GM19397 (cell line): Measurements from ENCODE around the gene MED13L.

Experiments used
- ATAC-seq: cut with Tn5 transposase; IDR thresholded peaks from one replicate; pipeline ENCODE4 v1.9.1; 2021; ENCODE audit warnings: mild to moderate bottlenecking, moderate library complexity; ENCODE audit not compliant: unreplicated experiment

The MED13L gene

DNA sequence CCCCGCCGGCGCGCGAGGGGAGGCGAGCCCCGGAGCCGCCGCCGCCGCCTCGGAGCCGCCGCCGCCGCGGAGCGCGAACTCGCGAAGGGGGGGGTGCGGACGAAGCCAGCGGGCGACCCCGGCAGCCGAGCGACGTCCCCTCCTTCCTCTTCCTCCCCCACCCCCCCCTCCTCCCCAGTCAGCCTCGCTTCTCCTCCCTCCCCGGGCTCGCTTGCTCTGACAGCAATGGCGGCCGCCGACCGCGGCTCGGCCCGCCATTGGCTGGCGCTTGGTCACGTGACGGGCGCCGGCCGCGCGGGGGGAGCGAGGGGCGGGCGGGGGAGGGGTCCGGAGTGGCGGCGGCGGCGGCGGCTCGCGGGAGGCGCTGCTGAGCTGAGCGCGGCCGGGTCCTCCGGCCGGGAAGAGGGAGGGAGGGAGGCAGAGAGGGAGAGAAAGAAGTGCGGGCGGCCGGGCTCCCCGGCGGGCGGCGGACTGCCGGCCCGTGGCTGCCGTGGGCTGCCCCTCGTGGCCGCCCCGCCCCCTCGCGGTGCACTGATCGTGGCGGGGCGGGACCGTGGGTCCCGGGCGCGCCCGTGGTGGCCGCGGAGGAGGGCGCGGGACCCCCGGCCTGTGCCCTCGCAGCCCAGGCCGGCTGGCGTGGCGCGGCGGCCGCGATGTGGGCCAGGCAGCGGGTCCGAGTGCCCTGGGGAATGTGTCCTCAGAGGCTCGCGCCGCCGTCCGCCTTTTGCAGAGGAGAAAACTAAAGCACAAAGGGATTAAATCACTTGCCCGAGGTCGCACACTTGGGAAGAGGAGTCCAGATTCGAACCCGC lies at the start of gene MED13L:
Gene MED13L (minus strand): TSS at position 227 of the 812 bp plus-strand sequence. CDS start 562 bp downstream, outside the sequence.
- peak; percentile 91 for ATAC-seq

DNA sequence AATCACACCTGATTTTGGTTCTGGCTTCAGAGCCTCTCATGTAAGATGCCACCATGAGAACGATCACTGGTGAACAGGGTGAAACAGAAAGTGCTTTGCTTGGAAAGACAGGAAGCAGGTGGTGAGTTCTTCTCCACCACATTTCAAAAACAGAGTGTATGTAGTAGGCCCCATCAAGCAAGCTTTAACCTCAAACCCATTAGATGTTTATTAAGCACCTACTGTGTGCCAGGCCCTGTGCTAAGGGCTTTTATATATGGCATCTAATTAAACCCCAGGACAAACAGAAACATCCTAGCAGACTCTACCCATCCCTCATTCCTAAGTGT lies 47.8 kb upstream of the MED13L start:
- ATAC-seq: peak; percentile 82

DNA sequence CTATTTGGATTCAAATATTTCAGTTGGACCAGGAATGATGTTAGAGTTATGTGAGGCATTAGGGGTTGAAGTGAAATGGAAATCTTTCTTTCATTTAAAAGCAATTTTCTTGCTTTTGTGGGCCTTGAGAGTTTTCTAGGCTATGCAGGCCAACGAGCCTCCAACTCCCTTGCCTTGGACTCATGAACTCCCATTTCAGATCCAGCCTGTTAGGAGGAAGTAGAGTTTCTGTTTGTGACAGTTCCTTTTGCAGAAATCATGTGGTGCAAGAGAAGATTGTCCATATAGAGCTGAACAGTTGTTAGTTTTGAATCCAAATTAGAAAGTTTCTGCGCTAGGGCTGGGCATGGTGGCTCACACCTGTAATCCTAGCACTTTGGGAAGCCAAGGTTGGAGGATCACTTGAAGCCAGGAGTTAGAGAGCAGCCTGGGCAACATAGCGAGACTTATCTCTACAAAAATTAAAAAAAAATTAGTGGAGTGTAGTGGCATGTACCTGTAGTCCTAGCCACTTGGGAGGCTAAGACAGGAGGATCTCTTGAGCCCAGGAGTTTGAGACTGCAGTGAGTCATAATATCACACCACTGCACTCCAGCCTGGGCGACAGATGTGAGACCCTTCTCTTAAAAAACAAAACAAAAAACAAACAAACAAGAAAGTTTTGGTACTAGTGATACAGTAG lies 47.3 kb upstream of the MED13L start:
- ATAC-seq: no peak

DNA sequence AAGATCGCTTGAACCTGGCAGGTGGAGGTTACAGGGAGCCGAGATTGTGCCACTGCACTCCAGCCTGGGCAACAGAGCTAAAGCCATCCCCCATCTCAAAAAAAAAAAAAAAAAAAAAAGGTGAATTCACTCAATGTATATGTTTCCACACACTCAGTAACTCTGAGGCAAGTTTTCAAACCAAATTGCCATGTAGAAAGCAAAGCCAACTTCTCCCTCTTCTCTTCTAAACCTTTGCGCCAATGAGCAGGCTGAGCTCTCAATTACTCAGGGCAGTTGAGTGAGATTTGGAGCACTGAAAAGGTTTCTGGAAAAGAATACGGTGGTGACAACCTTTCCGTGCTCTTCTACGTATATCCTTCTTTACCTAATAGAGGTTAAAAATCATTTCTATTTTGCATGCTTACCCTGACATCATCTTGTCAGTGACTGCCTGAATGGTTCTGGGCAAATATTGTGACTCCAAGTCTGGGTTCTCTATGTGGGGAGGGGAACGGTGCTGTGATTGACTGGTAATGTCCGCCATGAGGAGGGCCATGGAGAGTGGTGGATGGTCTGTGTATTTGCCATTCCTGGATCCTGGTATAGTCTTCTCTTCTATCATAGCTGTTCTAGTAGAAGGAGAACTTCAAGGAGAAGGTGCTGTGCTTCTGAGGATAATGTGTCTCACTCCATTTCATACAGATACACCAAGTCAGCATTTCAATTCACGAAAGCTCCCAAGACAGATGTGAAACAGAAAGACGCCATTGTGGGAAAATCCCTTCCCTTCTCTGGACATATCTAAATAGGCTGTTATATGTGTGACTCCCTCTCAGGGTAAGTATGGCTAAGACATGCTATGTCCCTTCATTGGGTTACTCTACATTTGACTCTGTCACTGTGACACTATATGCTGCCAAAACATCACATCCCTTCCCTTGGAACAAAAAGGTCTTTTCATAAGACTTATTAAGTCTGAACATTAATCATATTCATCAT lies 46.2 kb upstream of the MED13L start:
- no peak for ATAC-seq

- ATAC-seq: no peak
Observed at GRCh38 chr12:116321913-116322312, 44.4 kb upstream of the MED13L start.

GRCh38 chr12:116320791-116321217 lies 43.3 kb upstream of the MED13L start:
- ATAC-seq: no peak

- ATAC-seq: no peak
Observed at GRCh38 chr12:116319898-116320621, 42.6 kb upstream of the MED13L start.

- ATAC-seq: no peak
Observed at GRCh38 chr12:116319233-116319897, 41.9 kb upstream of the MED13L start.

DNA sequence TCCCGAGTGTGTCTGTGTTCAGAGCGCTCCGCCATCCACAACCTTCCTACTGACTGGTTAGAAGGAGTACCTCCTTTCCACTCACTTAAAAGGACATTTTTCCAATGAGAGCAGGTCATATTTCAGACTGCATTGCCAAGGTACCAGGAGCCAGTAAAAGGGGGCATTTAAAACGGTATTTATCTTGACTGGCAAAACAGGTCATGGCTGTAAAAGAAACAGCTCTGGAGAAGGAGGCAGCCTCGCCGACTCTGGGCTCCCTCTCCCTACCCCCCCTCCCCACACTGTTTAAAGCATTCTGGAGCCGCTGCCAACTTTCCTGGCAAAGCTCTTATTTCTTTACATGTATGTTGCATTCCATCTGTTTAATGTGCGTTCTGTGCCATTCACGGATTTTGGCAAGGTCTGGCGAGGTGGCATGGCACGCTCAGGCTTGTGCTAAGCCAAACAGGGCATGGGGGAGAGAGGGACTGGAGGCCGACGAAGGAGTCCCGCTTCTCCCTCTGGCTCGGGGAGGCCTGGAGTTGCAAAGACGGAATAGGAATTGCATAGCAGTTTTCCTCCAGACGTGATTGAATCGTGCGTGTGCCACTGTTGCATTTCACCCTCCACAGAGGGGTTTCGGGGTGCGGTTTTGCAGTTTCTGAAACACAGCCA lies 41.2 kb upstream of the MED13L start:
- ATAC-seq: no peak

GRCh38 chr12:116317986-116318575 lies 40.6 kb upstream of the MED13L start:
- ATAC-seq: no peak

DNA sequence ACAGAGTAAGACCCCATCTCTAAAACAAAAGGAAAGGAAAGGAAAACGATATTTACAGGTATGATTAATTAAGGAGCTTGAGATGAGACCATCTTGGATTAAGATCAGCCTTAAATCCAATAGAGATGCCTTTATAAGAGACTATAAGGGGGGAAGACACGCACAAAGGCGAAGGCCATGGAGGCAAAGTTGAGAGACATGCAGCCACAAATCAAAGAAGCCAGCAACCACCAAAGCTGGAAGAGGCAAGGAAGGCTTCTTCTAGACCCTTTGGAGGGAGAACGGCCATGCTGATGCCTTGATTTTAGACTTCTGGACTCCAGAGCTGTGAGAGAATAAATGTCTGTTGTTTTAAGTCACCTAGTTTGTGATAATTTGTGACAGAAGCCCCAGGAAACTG lies 39.6 kb upstream of the MED13L start:
- no peak for ATAC-seq

- no peak for ATAC-seq
Observed at GRCh38 chr12:116314477-116314876, 37.0 kb upstream of the MED13L start.

GRCh38 chr12:116313194-116313927 lies 35.9 kb upstream of the MED13L start:
- ATAC-seq: no peak

DNA sequence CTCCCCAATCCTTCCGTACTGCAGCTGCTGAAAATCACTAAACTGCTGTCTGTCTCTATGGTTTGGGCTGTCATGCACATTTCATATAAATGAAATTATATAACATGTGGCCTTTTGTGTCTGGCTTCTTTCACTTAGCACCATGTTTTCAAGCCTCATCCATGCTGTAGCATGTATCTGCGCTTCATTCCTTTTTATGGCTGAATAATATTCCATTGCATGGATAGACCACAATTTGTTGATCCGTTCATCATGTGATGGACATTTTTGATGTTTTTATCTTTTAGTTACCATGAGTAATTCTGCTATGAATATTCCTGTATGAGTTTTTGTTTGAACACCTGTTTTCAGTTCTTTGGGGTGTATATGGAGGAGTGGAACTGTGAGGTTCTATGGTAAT lies 32.6 kb upstream of the MED13L start:
- no peak for ATAC-seq

- no peak for ATAC-seq
Observed at GRCh38 chr12:116309343-116309742, 31.9 kb upstream of the MED13L start.

GRCh38 chr12:116308647-116309046 lies 31.2 kb upstream of the MED13L start:
- no peak for ATAC-seq

DNA sequence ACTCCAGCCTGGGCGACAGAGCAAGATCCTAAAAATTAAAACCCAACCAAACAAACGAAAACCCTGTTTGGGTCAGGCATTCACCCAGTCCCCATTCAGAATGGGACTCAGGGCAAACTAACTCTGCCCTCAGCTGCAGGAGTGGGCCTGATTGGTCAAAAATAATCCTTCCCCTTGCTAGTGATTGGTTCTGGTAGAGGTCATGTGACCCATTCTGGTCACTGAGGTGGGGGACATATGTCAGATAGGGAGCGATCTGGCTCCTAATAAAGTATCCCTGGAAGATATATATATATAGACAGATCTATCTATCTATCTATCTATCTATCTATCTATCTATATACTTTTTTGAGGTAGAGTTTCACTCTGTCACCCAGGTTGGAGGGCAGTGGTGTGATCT lies 29.5 kb upstream of the MED13L start:
- no peak for ATAC-seq

GRCh38 chr12:116306506-116306905 lies 29.0 kb upstream of the MED13L start:
- no peak for ATAC-seq
